CD4-positive, alpha-beta T cell treated with Interleukin-6 at 100 ng/mL for 8 hours (primary cell): Measurements from ENCODE around the gene SULT4A1.
A peak's percentile ranks its signal among the peaks of the same experiment; 100 is the strongest.
"Not testable (repeated sequence)": the region's sequence is repeated elsewhere in the genome, so short reads cannot be mapped to it uniquely, and the experiment has no call there.

Source experiments
- DNase-seq: peaks from one replicate; pipeline ENCODE4 v3.0.0-alpha.2; 2020; ENCODE audit warnings: mixed read lengths, low spot score

Gene SULT4A1

GRCh38 chr22:43886231-43886630, 23.9 kb upstream of the SULT4A1 start:
- DNase-seq = no peak

GRCh38 chr22:43885786-43886185, 23.5 kb upstream of the SULT4A1 start:
- no peak for DNase-seq

- no peak for DNase-seq
Observed at GRCh38 chr22:43885319-43885671, 23.0 kb upstream of the SULT4A1 start.

GRCh38 chr22:43884600-43885318, 22.4 kb upstream of the SULT4A1 start:
- no peak for DNase-seq

- no peak for DNase-seq
Observed at GRCh38 chr22:43883719-43884415, 21.6 kb upstream of the SULT4A1 start.

GRCh38 chr22:43883012-43883661, 20.8 kb upstream of the SULT4A1 start:
- peak; percentile 33 for DNase-seq

- no peak for DNase-seq
Observed at GRCh38 chr22:43882122-43882767, 19.9 kb upstream of the SULT4A1 start.

- no peak for DNase-seq
Observed at GRCh38 chr22:43881091-43882061, 19.1 kb upstream of the SULT4A1 start.

- no peak for DNase-seq
Observed at GRCh38 chr22:43880541-43880991, 18.3 kb upstream of the SULT4A1 start.

- no peak for DNase-seq
Observed at GRCh38 chr22:43879901-43880540, 17.7 kb upstream of the SULT4A1 start.

- DNase-seq = no peak
Observed at GRCh38 chr22:43878831-43879550, 16.7 kb upstream of the SULT4A1 start.

- DNase-seq = no peak
Observed at GRCh38 chr22:43878079-43878795, 15.9 kb upstream of the SULT4A1 start.

GRCh38 chr22:43876866-43877509, 14.7 kb upstream of the SULT4A1 start:
- DNase-seq = no peak

GRCh38 chr22:43869799-43870198, 7.5 kb upstream of the SULT4A1 start:
- no peak for DNase-seq

GRCh38 chr22:43869001-43869400, 6.7 kb upstream of the SULT4A1 start:
- DNase-seq = not testable (repeated sequence)

GRCh38 chr22:43867839-43868635, 5.7 kb upstream of the SULT4A1 start:
- DNase-seq = no peak

- no peak for DNase-seq
Observed at GRCh38 chr22:43862882-43863202, 529 bp upstream of the SULT4A1 start.

GRCh38 chr22:43861529-43861928, 784 bp downstream of the SULT4A1 start:
- no peak for DNase-seq
